GM12891 (cell line): ENCODE data around the gene HS1BP3.

ENCODE experiments used
- DNase-seq: peaks from one replicate; pipeline ENCODE4 v3.0.0; 2011; ENCODE audit warnings: low spot score; ENCODE audit not compliant: insufficient read length
- FAIRE-seq: peaks from 2 replicates; lab custom pipeline; 2011; peaks lifted over from hg19 to GRCh38; lab: Jason Lieb, UNC
- PAX5 ChIP-seq: IDR thresholded peaks from 2 replicates; pipeline ENCODE4 v1.6.1; 2011; ENCODE audit warnings: low read length, moderate library complexity, mild to moderate bottlenecking; ENCODE audit not compliant: insufficient read depth, severe bottlenecking
- POLR2A ChIP-seq: IDR thresholded peaks from 2 replicates; pipeline ENCODE4 v1.6.1; 2011; ENCODE audit warnings: low read depth, low read length, control low read depth
- POLR2AphosphoS5 ChIP-seq: IDR thresholded peaks from 2 replicates; pipeline ENCODE4 v1.6.1; 2011; ENCODE audit warnings: low read depth, low read length, control low read depth
- POU2F2 ChIP-seq: IDR thresholded peaks from 2 replicates; pipeline ENCODE4 v1.6.1; 2011; ENCODE audit warnings: low read depth, mild to moderate bottlenecking, control low read depth, low read length, moderate library complexity
- SPI1 ChIP-seq: IDR thresholded peaks from 2 replicates; pipeline ENCODE4 v1.6.1; 2011; ENCODE audit warnings: low read depth, low read length, control low read depth
- TAF1 ChIP-seq: IDR thresholded peaks from 2 replicates; pipeline ENCODE4 v1.6.1; 2011; ENCODE audit warnings: low read depth, low read length, control low read depth

The HS1BP3 gene

GRCh38 chr2:20596973-20597859 lies 53.7 kb downstream of the HS1BP3 start:
- FAIRE-seq (no peak), DNase-seq (no peak)

GRCh38 chr2:20596193-20596972 lies 54.5 kb downstream of the HS1BP3 start:
- FAIRE-seq, result no peak

More at GRCh38 chr2:20596973-20597859, 53.7 kb downstream of the HS1BP3 start:
- TF ChIP-seq PAX5, result no peak
- TF ChIP-seq POLR2AphosphoS5, result no peak
- no peak for TF ChIP-seq POLR2A
- no peak for TF ChIP-seq SPI1
- TF ChIP-seq TAF1, result no peak
- no peak for TF ChIP-seq POU2F2

GRCh38 chr2:20595439-20596192 lies 55.3 kb downstream of the HS1BP3 start:
- peak; percentile 91 for TF ChIP-seq PAX5
- TF ChIP-seq TAF1, result no peak
- TF ChIP-seq POU2F2, result peak; percentile 96
- TF ChIP-seq SPI1, result peak; percentile 50
- TF ChIP-seq POLR2AphosphoS5, result 0 out of 2 replicates have a peak, but pooled peaks have one; percentile 61
- TF ChIP-seq POLR2A, result peak; percentile 32; the same call in 1 of the 2 replicates
- FAIRE-seq (peak; percentile 91), DNase-seq (no peak)

More at GRCh38 chr2:20596193-20596972, 54.5 kb downstream of the HS1BP3 start:
- TF ChIP-seq PAX5 (no peak), SPI1 (peak; percentile 17; the same call in 1 of the 2 replicates)
- DNase-seq, result no peak

GRCh38 chr2:20594957-20595356 lies 55.9 kb downstream of the HS1BP3 start:
- DNase-seq (no peak), FAIRE-seq (no peak)
- TF ChIP-seq POLR2AphosphoS5 (no peak), TAF1 (no peak), SPI1 (no peak), PAX5 (no peak), POLR2A (no peak), POU2F2 (no peak)

GRCh38 chr2:20594048-20594750 lies 56.7 kb downstream of the HS1BP3 start:
- FAIRE-seq (no peak), DNase-seq (no peak)
- TF ChIP-seq SPI1, result no peak

GRCh38 chr2:20593072-20594034 lies 57.5 kb downstream of the HS1BP3 start:
- DNase-seq, result no peak
- TF ChIP-seq POU2F2, result no peak
- TF ChIP-seq POLR2AphosphoS5, result no peak
- no peak for TF ChIP-seq TAF1
- TF ChIP-seq SPI1, result no peak
- no peak for TF ChIP-seq POLR2A
- no peak for TF ChIP-seq PAX5
- no peak for FAIRE-seq

- no peak for FAIRE-seq
- TF ChIP-seq SPI1 (peak; percentile 53; the same call in 1 of the 2 replicates), TAF1 (no peak), POU2F2 (no peak), POLR2A (no peak), POLR2AphosphoS5 (no peak), PAX5 (no peak)
- no peak for DNase-seq
These were observed 58.5 kb downstream of the HS1BP3 start for GRCh38 chr2:20592106-20593071.
